ENCODE results near the gene CHID1.

- TF ChIP-seq EZH2 (IDR thresholded peaks at IDR 0.05; ENCODE audit: insufficient read depth, poor library complexity, severe bottlenecking) (no peak), EZH2phosphoT487 (IDR thresholded peaks at IDR 0.05; ENCODE audit: insufficient read depth, low read depth) (no peak)
Observed at GRCh38 chr11:860234-861104, 50.1 kb downstream of the CHID1 start.
